ENCODE data around the gene PALD1.

PALD1 gene

DNA sequence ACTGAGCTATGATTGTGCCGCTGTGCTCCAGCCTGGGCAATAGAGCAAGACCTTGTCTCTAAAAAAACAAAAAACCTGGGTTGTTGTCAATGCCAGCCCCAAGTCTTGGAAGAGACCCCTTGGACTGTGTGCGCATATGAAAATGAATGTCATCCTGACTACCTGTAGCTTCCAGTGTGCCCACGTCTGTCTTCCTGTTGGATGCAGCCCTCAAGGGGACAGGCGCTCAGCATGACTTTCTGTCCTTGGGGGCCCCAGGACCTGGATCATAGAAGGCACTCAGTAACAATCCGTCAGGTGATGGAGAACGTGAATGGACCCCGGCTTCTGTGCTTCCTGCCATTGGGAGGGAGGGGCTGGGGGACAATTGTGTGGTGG, 114.9 kb downstream of the PALD1 start:
- DNase-seq (ENCODE audit: low spot score): no peak
- TF ChIP-seq, protein P1, sequence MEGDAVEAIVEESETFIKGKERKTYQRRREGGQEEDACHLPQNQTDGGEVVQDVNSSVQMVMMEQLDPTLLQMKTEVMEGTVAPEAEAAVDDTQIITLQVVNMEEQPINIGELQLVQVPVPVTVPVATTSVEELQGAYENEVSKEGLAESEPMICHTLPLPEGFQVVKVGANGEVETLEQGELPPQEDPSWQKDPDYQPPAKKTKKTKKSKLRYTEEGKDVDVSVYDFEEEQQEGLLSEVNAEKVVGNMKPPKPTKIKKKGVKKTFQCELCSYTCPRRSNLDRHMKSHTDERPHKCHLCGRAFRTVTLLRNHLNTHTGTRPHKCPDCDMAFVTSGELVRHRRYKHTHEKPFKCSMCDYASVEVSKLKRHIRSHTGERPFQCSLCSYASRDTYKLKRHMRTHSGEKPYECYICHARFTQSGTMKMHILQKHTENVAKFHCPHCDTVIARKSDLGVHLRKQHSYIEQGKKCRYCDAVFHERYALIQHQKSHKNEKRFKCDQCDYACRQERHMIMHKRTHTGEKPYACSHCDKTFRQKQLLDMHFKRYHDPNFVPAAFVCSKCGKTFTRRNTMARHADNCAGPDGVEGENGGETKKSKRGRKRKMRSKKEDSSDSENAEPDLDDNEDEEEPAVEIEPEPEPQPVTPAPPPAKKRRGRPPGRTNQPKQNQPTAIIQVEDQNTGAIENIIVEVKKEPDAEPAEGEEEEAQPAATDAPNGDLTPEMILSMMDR (IDR thresholded peaks at IDR 0.05; ENCODE audit: borderline replicate concordance, control extremely low read depth, extremely low read depth, insufficient read depth, missing control alignments): no peak
- in situ Hi-C loops (cut with MboI; ENCODE audit: low sequenced_read_pairs, unreplicated experiment): no loop called here

DNA sequence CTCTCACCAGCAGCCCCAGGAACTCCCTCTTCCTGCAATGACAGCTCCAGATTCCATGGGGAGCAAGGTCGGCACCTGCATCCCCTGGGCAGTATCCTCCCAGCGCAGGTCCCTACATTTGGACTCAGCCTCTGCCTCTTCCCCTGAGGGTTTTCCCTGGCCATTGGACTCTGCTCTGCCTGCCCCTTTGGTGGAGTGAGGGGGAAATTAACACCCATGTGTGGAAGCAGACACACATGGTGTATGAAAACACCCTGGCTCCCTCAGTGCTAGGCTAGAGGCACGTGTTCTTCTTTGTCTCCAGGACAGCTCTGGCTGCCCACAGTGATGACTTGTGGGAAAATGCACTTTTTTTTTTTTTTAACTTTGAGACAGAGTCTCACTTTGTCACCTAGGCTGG, 115.6 kb downstream of the PALD1 start:
- TF ChIP-seq, protein P1 (IDR thresholded peaks at IDR 0.05; ENCODE audit: borderline replicate concordance, control extremely low read depth, extremely low read depth, insufficient read depth, missing control alignments): no peak
- DNase-seq (ENCODE audit: low spot score): no peak
- in situ Hi-C loops (cut with MboI; ENCODE audit: low sequenced_read_pairs, unreplicated experiment): no loop called here

DNA sequence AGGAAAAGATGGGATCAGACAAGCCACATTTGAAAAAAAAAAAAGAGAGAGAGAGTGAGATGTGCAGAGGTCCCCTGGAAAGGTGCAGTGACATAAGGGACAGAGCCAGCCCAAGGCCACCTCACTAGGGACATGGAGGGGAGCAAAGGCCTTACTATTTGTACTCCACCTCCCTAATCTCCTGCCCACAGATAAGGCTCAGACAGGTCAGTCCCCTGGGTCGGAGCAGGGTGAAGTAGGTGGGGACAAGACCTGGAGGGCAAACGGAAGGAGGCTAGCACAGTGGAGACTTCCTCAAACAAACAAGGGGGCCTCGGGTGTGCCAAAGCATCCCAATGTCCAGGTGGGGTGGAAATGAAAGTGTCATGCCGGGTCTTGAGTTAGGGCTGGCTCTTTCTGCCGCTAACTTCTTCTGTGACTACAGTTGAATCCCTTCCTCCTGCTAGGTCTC, 117.0 kb downstream of the PALD1 start:
- in situ Hi-C loops (cut with MboI; ENCODE audit: low sequenced_read_pairs, unreplicated experiment): no loop called here
- TF ChIP-seq, protein P1 (IDR thresholded peaks at IDR 0.05; ENCODE audit: borderline replicate concordance, control extremely low read depth, extremely low read depth, insufficient read depth, missing control alignments): no peak

DNA sequence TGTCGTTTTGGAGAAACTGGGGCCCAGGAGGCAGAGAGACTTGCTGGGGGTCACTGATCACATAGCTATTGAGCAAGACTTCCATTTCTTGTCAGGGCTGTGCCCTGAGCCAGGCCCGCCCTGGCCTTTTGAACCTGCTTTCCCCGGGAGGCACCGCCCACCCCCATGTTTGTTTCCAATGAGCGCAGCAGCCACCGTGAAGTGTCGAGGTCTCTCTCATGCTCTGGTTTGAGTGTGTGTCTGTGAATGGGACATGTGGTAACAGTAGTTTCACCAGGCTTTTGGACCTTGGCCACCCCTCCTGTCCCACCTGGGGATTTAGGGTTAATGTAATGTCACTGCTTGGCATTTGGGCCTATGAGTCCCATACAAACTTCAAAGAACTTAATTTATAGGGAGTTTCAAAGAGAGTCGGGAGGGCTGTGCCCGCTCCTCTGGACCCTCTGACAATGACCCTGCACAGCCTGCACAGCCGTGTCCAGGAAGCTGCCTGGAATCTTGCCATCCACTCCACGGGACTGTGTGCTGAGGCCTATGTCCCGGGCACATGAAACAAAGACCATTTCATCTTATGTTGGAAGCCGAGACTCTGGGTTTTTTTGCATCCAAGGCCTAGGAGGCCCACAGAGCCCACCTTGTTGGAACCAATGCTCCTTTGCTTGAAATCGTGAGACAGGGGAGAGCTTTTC, 117.7 kb downstream of the PALD1 start:
- DNase-seq (ENCODE audit: low spot score): no peak
- TF ChIP-seq, protein P1 (IDR thresholded peaks at IDR 0.05; ENCODE audit: borderline replicate concordance, control extremely low read depth, extremely low read depth, insufficient read depth, missing control alignments): no peak
- in situ Hi-C loops (cut with MboI; ENCODE audit: low sequenced_read_pairs, unreplicated experiment): no loop called here

More for the DNA sequence above, 117.0 kb downstream of the PALD1 start:
- DNase-seq (ENCODE audit: low spot score): no peak

DNA sequence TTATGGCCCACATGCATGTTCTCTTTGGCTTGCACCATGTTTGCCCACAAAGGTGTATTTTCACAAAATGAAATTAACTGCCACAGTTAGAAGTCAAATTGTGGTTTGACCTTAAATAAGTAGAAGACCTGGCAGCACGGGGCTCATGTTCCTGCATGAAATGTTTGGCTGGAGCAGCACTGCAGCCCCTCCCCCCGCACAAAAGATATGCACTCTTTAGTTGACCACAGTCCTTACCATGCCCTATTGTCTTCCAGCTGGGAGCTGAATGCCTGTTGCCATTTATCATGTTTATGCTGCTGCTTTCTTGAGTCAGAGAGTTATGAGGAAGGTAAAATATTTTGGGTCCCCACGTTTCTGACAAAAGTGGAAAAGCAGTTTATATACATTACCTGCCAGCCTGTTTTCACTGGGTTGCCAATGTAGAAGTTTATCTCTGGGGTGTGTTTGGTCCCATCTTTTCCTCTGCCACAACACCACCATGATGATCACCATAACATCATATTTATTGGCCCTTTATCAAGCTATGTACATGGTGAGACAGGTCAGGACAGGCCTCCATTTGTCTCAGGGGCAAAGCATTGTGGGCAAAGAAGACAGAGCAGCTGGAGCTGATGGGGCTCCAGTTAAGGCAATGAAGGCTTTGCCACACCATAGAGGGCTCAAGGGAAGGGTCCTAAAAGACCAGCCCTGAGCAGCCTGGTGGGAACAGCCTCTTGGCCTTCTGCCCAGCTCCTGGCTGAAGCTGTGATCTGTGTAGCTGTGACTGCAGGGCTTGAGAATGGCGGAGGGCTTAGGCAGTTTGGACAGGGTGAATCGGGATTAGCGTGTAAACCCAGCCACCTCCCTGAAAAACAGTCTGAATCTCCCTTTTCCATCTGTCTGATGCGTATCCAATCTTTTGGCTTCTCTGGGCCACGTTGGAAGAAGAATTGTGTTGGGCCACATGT, 118.6 kb downstream of the PALD1 start:
- DNase-seq (ENCODE audit: low spot score): no peak
- in situ Hi-C loops (cut with MboI; ENCODE audit: low sequenced_read_pairs, unreplicated experiment): no loop called here
- TF ChIP-seq, protein P1 (IDR thresholded peaks at IDR 0.05; ENCODE audit: borderline replicate concordance, control extremely low read depth, extremely low read depth, insufficient read depth, missing control alignments): no peak

DNA sequence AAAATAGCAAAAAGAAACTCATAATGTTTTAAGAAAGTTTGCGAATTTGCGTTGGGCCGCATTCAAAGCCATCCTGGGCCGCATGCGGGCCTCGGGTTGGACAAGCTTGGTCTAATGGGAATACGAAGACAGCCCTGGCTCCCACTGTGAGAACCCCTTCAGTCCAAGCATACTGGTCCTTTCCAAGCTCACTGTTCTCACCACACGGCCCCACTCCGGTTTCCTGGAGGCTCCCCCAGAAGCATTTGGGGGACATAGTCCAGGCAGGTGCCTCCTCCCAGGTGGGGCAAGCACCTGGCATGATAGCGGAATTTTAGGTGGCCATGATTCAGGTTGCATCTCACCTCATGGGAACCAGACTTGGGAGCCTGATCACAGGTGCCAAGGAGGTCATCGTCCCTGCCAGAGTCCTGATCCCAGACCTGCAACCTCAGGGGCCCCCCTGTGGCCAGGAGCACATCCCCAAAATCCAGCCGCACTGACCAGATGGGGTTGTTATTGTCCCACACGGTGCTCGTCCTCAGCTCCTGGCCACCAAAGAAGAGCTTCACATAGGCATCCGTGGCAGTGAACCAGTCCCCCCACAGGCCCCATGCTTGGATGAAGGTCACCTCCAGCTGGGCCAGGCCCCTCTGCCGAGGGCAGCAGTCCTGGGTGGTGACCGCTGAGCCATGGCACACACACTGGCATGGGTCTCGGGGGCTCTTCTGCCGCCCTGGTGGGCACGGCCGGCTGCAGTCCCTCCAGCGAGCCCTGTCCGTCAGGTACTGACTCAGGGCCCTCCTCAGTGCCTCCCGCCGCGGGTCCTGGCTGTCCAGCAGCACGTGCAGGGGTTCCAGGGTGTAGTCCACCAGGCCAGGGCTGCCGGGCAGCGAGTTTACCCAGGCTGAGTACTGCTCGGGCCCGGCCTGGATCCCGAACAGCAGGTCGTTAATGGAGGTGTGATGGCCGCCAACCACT, 119.6 kb downstream of the PALD1 start:
- TF ChIP-seq, protein P1 (IDR thresholded peaks at IDR 0.05; ENCODE audit: borderline replicate concordance, control extremely low read depth, extremely low read depth, insufficient read depth, missing control alignments): no peak
- in situ Hi-C loops (cut with MboI; ENCODE audit: low sequenced_read_pairs, unreplicated experiment): no loop called here
- no peak for DNase-seq (ENCODE audit: low spot score)
